ENCODE data around the gene POU3F4.

The POU3F4 gene

DNA sequence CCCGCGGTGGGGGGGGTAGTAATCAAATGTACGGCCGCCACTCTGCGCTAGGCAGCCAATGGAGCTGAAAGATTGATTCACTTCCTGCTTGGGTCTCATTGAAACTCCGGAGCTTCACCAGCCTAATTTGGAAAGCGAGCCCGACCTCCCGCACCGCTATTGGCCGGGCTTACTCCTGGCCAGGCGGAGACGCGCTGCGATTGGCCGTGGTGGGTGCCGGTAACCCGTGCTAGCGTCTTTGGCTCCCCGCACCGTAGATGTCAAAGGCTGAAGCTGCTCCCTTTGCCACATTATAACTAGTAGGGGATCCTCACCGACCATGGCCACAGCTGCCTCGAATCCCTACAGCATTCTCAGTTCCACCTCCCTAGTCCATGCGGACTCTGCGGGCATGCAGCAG lies at the start of gene POU3F4:
POU3F4 (plus strand) TSS at position 285 of the 400 bp plus-strand sequence; CDS start at position 320, 35 bp downstream.
- peak; percentile 62; the same call in 2 of the 3 replicates for ATAC-seq
- no peak for TF ChIP-seq TSHZ2 (CRISPR knock-in tag; IDR thresholded peaks at IDR 0.05)
- no peak for TF ChIP-seq ZNF70 (CRISPR knock-in tag; IDR thresholded peaks at IDR 0.05)
- TF ChIP-seq ZNF565 (CRISPR knock-in tag; conservative IDR thresholded peaks at IDR 0.05; ENCODE audit: low read depth), result no peak
- TF ChIP-seq ZFP30 (CRISPR knock-in tag; IDR thresholded peaks at IDR 0.05), result no peak
- TF ChIP-seq, protein P1, sequence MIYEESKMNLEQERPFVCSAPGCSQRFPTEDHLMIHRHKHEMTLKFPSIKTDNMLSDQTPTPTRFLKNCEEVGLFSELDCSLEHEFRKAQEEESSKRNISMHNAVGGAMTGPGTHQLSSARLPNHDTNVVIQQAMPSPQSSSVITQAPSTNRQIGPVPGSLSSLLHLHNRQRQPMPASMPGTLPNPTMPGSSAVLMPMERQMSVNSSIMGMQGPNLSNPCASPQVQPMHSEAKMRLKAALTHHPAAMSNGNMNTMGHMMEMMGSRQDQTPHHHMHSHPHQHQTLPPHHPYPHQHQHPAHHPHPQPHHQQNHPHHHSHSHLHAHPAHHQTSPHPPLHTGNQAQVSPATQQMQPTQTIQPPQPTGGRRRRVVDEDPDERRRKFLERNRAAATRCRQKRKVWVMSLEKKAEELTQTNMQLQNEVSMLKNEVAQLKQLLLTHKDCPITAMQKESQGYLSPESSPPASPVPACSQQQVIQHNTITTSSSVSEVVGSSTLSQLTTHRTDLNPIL (CRISPR knock-in tag; IDR thresholded peaks at IDR 0.05; ENCODE audit: low read depth), result no peak
- no peak for TF ChIP-seq OSR1 (CRISPR knock-in tag; IDR thresholded peaks at IDR 0.05)
- no peak for TF ChIP-seq SNAI2 (CRISPR knock-in tag; IDR thresholded peaks at IDR 0.05)
- TF ChIP-seq CSDC2 (CRISPR knock-in tag; IDR thresholded peaks at IDR 0.05), result no peak
- no peak for TF ChIP-seq CSRNP3 (CRISPR knock-in tag; IDR thresholded peaks at IDR 0.05)
- TF ChIP-seq GLIS3 (CRISPR knock-in tag; IDR thresholded peaks at IDR 0.05), result no peak
- no peak for TF ChIP-seq ISL1 (CRISPR knock-in tag; IDR thresholded peaks at IDR 0.05)
- no peak for TF ChIP-seq ZFP3 (CRISPR knock-in tag; IDR thresholded peaks at IDR 0.05)
- TF ChIP-seq PATZ1 (CRISPR knock-in tag; IDR thresholded peaks at IDR 0.05; ENCODE audit: borderline replicate concordance), result no peak
- no peak for TF ChIP-seq ZC3H10 (CRISPR knock-in tag; IDR thresholded peaks at IDR 0.05)
- TF ChIP-seq TCF4 (CRISPR knock-in tag; IDR thresholded peaks at IDR 0.05; ENCODE audit: borderline replicate concordance), result no peak
- TF ChIP-seq RARB (CRISPR knock-in tag; IDR thresholded peaks at IDR 0.05), result no peak
- TF ChIP-seq BACH2 (CRISPR knock-in tag; IDR thresholded peaks at IDR 0.05; ENCODE audit: borderline replicate concordance), result no peak
- no peak for TF ChIP-seq ESRRG (CRISPR knock-in tag; IDR thresholded peaks at IDR 0.05)
- TF ChIP-seq TOX (CRISPR knock-in tag; IDR thresholded peaks at IDR 0.05; ENCODE audit: borderline replicate concordance), result no peak

- no peak for TF ChIP-seq ZNF565 (CRISPR knock-in tag; conservative IDR thresholded peaks at IDR 0.05; ENCODE audit: low read depth)
- no peak for TF ChIP-seq ARNTL (CRISPR knock-in tag; IDR thresholded peaks at IDR 0.05; ENCODE audit: borderline replicate concordance, low read depth)
- TF ChIP-seq ESRRG (CRISPR knock-in tag; IDR thresholded peaks at IDR 0.05), result no peak
- TF ChIP-seq ZFP3 (CRISPR knock-in tag; IDR thresholded peaks at IDR 0.05), result no peak
- TF ChIP-seq OSR1 (CRISPR knock-in tag; IDR thresholded peaks at IDR 0.05), result no peak
- no peak for TF ChIP-seq GLIS3 (CRISPR knock-in tag; IDR thresholded peaks at IDR 0.05)
- no peak for TF ChIP-seq PATZ1 (CRISPR knock-in tag; IDR thresholded peaks at IDR 0.05; ENCODE audit: borderline replicate concordance)
- TF ChIP-seq CSDC2 (CRISPR knock-in tag; IDR thresholded peaks at IDR 0.05), result no peak
- no peak for TF ChIP-seq PPARA (CRISPR knock-in tag; IDR thresholded peaks at IDR 0.05; ENCODE audit: borderline replicate concordance)
- TF ChIP-seq TCF4 (CRISPR knock-in tag; IDR thresholded peaks at IDR 0.05; ENCODE audit: borderline replicate concordance), result no peak
- no peak for TF ChIP-seq TSHZ2 (CRISPR knock-in tag; IDR thresholded peaks at IDR 0.05)
- TF ChIP-seq ZNF70 (CRISPR knock-in tag; IDR thresholded peaks at IDR 0.05), result no peak
- TF ChIP-seq ZNF8 (CRISPR knock-in tag; IDR thresholded peaks at IDR 0.05), result no peak
- TF ChIP-seq ZFP30 (CRISPR knock-in tag; IDR thresholded peaks at IDR 0.05), result no peak
- peak; percentile 66 for ATAC-seq
Observed at GRCh38 chrX:83469551-83469950, 38.5 kb upstream of the POU3F4 start.
